Measurements from ENCODE around the gene NEB. TPM values are rescaled to one million over a fixed set of nuclear protein-coding genes. Genes with fewer than 3 reads are reported as not detected.

Gene NEB, protein sequence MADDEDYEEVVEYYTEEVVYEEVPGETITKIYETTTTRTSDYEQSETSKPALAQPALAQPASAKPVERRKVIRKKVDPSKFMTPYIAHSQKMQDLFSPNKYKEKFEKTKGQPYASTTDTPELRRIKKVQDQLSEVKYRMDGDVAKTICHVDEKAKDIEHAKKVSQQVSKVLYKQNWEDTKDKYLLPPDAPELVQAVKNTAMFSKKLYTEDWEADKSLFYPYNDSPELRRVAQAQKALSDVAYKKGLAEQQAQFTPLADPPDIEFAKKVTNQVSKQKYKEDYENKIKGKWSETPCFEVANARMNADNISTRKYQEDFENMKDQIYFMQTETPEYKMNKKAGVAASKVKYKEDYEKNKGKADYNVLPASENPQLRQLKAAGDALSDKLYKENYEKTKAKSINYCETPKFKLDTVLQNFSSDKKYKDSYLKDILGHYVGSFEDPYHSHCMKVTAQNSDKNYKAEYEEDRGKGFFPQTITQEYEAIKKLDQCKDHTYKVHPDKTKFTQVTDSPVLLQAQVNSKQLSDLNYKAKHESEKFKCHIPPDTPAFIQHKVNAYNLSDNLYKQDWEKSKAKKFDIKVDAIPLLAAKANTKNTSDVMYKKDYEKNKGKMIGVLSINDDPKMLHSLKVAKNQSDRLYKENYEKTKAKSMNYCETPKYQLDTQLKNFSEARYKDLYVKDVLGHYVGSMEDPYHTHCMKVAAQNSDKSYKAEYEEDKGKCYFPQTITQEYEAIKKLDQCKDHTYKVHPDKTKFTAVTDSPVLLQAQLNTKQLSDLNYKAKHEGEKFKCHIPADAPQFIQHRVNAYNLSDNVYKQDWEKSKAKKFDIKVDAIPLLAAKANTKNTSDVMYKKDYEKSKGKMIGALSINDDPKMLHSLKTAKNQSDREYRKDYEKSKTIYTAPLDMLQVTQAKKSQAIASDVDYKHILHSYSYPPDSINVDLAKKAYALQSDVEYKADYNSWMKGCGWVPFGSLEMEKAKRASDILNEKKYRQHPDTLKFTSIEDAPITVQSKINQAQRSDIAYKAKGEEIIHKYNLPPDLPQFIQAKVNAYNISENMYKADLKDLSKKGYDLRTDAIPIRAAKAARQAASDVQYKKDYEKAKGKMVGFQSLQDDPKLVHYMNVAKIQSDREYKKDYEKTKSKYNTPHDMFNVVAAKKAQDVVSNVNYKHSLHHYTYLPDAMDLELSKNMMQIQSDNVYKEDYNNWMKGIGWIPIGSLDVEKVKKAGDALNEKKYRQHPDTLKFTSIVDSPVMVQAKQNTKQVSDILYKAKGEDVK (N-terminal part only)
- 100 to 1,000 TPM in 1 of 2 donors, 10 to 100 TPM in 1; 61.1 to 136 TPM for total RNA-seq

DNA sequence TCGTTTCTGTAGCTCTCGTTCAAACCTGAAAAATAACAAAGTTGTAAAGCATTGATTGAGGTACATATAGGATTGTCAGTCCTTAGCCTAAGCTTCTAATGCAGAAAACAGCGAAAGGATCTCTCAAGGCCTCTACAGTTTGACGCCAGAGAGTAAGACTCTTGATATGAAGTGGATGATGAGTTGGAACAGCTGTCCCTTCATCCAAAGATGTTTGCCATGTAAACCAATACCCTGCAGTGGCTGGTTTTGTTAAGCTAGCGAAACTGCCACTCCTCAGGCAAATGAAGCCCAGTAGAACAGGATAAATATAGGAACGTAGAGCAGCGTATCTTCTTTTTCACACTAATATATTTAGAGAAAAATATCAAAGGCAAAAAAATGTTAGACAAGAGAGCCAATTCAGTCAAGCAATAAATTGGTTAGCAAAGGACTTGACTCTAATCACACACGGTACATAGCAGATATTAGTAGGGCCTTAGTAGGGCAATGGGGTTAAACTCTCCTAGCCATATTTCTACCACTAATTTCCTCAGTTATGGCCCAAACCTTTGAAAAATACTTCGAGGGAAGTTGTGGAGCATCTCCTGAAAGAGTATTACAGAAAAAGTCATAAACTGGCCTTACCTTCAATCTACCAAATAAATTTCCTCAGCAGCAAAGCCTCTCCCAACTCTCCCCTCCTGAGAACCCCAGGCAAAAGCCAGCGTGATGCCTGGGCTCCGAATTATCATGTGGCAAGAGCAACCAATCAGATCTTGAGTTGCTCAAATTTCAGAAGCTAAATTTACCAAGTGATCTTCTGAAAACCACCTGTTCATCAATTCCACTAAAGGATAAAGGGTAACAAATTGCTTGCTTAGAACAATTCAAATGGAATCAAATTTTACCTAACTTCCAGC, at the start of gene NEB:
NEB (minus strand) TSS at position 706 of the 902 bp plus-strand sequence. CDS start 1,320 bp downstream, outside the sequence.
- TF ChIP-seq, protein P1, sequence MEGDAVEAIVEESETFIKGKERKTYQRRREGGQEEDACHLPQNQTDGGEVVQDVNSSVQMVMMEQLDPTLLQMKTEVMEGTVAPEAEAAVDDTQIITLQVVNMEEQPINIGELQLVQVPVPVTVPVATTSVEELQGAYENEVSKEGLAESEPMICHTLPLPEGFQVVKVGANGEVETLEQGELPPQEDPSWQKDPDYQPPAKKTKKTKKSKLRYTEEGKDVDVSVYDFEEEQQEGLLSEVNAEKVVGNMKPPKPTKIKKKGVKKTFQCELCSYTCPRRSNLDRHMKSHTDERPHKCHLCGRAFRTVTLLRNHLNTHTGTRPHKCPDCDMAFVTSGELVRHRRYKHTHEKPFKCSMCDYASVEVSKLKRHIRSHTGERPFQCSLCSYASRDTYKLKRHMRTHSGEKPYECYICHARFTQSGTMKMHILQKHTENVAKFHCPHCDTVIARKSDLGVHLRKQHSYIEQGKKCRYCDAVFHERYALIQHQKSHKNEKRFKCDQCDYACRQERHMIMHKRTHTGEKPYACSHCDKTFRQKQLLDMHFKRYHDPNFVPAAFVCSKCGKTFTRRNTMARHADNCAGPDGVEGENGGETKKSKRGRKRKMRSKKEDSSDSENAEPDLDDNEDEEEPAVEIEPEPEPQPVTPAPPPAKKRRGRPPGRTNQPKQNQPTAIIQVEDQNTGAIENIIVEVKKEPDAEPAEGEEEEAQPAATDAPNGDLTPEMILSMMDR (IDR thresholded peaks at IDR 0.05) = no peak
- DNase-seq (ENCODE audit: low spot score) = no peak
- Histone ChIP-seq H3K9me3 (peaks cover 0 to 1% of the 10 kb centered on the region in 2 donors), H3K27ac (peak within 1 kb of the TSS in 1 of 2 donors; percentile 26), H3K36me3 (no peaks in the 10 kb centered on the region), H3K4me3 (peak within 1 kb of the TSS in 1 of 2 donors; percentile 3), H3K27me3 (no peaks in the 10 kb centered on the region), H3K4me1 (no peaks in the 10 kb centered on the region)

- H3K4me1 ChIP-seq = no peaks in the 10 kb centered on the region
- H3K4me3 ChIP-seq = no peak overlapping the region
- TF ChIP-seq, protein P1 (IDR thresholded peaks at IDR 0.05) = no peak
- H3K27me3 ChIP-seq = no peaks in the 10 kb centered on the region
- H3K36me3 ChIP-seq = peaks cover 22% of the 10 kb centered on the region
- H3K9me3 ChIP-seq = no peaks in the 10 kb centered on the region
- DNase-seq (ENCODE audit: low spot score) = no peak
- no peak overlapping the region for H3K27ac ChIP-seq
These were observed 48.9 kb upstream of the NEB start for GRCh38 chr2:151783133-151783520.

DNA sequence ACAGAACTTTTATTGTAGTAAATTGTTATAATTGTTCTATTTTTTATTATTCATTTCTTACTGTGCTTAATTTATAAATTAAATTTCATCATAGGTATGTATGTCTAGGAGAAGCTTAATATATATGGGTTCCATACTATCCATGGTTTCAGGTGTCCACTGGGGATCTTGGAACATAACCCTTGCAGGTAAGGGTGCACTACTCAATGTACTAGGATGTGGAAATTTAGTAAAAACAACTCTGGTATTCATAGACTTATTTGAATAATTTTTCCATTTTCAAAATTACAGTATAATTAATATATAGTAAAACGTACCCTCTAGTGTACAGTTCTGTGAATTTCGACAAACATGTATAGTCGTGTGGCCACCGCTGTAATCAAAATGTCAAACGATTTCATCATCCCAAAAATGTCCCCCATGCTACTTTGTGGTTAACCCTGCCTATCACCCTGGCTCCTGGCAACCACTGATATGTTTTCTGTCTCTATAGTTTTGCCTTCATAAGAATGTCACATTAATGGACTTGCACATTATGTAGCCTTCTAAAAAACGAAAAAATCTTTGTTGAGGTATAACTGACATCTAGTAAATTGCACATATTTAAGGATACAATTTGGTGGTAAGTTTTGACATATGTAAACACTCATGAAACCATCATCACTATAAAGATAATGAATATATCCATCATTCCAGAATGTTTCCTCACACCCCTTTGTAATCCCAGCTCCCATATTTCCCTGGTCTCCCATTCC, 48.3 kb upstream of the NEB start:
- no peaks in the 10 kb centered on the region for H3K9me3 ChIP-seq
- peaks cover 22% of the 10 kb centered on the region for H3K36me3 ChIP-seq
- H3K27me3 ChIP-seq = no peaks in the 10 kb centered on the region
- no peak overlapping the region for H3K4me3 ChIP-seq
- H3K4me1 ChIP-seq = no peaks in the 10 kb centered on the region
- TF ChIP-seq, protein P1 (IDR thresholded peaks at IDR 0.05) = no peak
- no peak for DNase-seq (ENCODE audit: low spot score)
- no peak overlapping the region for H3K27ac ChIP-seq

DNA sequence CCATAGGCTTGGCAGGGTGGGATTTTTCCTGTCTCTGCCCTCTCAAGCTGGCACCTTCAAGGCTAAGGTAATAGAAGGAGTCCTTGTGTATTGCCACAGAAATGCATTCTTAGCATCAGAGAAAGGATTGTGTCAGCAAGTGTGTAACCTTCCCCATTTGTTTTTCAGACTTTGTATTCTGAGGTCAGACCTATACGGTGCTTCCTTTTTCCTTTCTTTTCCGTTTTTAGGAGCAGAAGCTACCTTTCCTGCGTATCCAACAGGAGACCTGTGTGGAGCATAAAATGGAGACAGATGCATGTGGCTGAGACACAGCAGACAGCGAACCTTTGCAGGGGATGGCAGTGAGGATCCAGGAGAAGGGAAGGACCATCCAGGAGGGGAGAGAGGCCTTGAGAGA, 47.4 kb upstream of the NEB start:
- TF ChIP-seq, protein P1 (IDR thresholded peaks at IDR 0.05) = no peak
- H3K27me3 ChIP-seq = no peaks in the 10 kb centered on the region
- peaks cover 22% of the 10 kb centered on the region for H3K36me3 ChIP-seq
- H3K9me3 ChIP-seq = no peaks in the 10 kb centered on the region
- no peak overlapping the region for H3K27ac ChIP-seq
- H3K4me1 ChIP-seq = no peaks in the 10 kb centered on the region
- no peak for DNase-seq (ENCODE audit: low spot score)
- no peak overlapping the region for H3K4me3 ChIP-seq

Data from right atrium auricular region (tissue), 2 donors.